Right lobe of liver (tissue), 4 donors: ENCODE data around the gene AGRN.
"Not testable (repeated sequence)": the region's sequence is repeated elsewhere in the genome, so short reads cannot be mapped to it uniquely, and the experiment has no call there.

ENCODE experiments used
- CTCF ChIP-seq, 4 donors: fragments of 200-600 bp in 3 of 4; fragments of 450-650 bp in 1 of 4; IDR thresholded peaks; one replicate each; pipeline versions ENCODE4 v1.5.1 to v1.8.0; 2016 to 2022; ENCODE audit warnings: antibody characterized with exemption in 4 of 4, mild to moderate bottlenecking in 2 of 4
- POLR2A ChIP-seq: fragments of 450-650 bp; IDR thresholded peaks from one replicate; pipeline ENCODE4 v1.6.1; 2017; ENCODE audit warnings: antibody characterized with exemption, mild to moderate bottlenecking
- donor health status: DM: no; HTN: no; CAD: no.
- donor health status: DM: no; HTN: no; CAD: no.
- donor health status: DM: no; HTN: yes; CAD: no.

- TF ChIP-seq CTCF (IDR thresholded peaks at IDR 0.05); POLR2A: not testable (repeated sequence)
Measured at GRCh38 chr1:1104152-1104551, 84.2 kb downstream of the AGRN start.
